ENCODE results near the gene TMIGD1. TPM values are rescaled to one million over a fixed set of nuclear protein-coding genes. Genes with fewer than 3 reads are reported as not detected.
A peak's percentile ranks its signal among the peaks of the same experiment; 100 is the strongest.

The TMIGD1 gene
- total and polyA plus RNA-seq, 2 experiments from 2014 or later, result not detected

DNA sequence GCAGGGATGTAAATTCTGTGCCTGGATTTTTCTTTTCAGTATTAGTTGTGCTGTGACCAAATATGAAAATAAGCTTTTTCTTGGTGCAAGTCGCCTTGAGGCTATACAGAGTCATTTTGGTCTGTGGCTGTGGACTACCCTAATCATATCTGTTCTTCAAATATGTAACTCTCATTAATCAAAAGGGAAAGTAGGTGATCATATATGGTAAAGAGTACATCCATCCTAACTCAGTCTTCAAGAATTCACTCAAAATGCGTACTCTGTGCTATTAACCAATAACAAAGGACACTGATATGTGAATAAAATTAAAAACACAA lies 47.4 kb upstream of the TMIGD1 start:
- ATAC-seq (no peak), DNase-seq (ENCODE audit: low spot score) (no peak)
- Histone ChIP-seq H3K4me1 (ENCODE audit: insufficient read depth) (peaks cover 58% of the 10 kb centered on the region), H3K4me3 (0 out of 2 replicates have a peak overlapping the region, but pooled peaks have one; percentile 11), H3K36me3 (ENCODE audit: insufficient read depth) (no peaks in the 10 kb centered on the region), H3K27ac (ENCODE audit: low read depth) (no peak overlapping the region), H3K9me2 (ENCODE audit: insufficient read depth) (no peaks in the 10 kb centered on the region), H3F3A (replicated peaks; ENCODE audit: low read depth) (no peaks in the 10 kb centered on the region), H4K20me1 (replicated peaks; ENCODE audit: insufficient read depth) (peaks cover 12% of the 10 kb centered on the region), H3K27me3 (ENCODE audit: insufficient read depth) (peaks cover 44% of the 10 kb centered on the region), H3K79me2 (replicated peaks; ENCODE audit: insufficient read depth) (peaks cover 50% of the 10 kb centered on the region), H3K4me2 (peak overlapping the region; percentile 87; the same call in 1 of the 2 replicates), H2AFZ (no peak overlapping the region)
- Mint-ChIP-seq H3K36me3 (ENCODE audit: low read depth) (peaks cover 8% of the 10 kb centered on the region), H3K27ac (no peak overlapping the region), H3K9me3 (no peaks in the 10 kb centered on the region), H3K4me1 (peaks cover 54% of the 10 kb centered on the region), H3K27me3 (ENCODE audit: insufficient read depth, low read depth, poor library complexity) (peaks cover 30% of the 10 kb centered on the region), H3K4me3 (peak overlapping the region; percentile 76; the same call in 2 of the 3 replicates)
- TF ChIP-seq, protein P1, sequence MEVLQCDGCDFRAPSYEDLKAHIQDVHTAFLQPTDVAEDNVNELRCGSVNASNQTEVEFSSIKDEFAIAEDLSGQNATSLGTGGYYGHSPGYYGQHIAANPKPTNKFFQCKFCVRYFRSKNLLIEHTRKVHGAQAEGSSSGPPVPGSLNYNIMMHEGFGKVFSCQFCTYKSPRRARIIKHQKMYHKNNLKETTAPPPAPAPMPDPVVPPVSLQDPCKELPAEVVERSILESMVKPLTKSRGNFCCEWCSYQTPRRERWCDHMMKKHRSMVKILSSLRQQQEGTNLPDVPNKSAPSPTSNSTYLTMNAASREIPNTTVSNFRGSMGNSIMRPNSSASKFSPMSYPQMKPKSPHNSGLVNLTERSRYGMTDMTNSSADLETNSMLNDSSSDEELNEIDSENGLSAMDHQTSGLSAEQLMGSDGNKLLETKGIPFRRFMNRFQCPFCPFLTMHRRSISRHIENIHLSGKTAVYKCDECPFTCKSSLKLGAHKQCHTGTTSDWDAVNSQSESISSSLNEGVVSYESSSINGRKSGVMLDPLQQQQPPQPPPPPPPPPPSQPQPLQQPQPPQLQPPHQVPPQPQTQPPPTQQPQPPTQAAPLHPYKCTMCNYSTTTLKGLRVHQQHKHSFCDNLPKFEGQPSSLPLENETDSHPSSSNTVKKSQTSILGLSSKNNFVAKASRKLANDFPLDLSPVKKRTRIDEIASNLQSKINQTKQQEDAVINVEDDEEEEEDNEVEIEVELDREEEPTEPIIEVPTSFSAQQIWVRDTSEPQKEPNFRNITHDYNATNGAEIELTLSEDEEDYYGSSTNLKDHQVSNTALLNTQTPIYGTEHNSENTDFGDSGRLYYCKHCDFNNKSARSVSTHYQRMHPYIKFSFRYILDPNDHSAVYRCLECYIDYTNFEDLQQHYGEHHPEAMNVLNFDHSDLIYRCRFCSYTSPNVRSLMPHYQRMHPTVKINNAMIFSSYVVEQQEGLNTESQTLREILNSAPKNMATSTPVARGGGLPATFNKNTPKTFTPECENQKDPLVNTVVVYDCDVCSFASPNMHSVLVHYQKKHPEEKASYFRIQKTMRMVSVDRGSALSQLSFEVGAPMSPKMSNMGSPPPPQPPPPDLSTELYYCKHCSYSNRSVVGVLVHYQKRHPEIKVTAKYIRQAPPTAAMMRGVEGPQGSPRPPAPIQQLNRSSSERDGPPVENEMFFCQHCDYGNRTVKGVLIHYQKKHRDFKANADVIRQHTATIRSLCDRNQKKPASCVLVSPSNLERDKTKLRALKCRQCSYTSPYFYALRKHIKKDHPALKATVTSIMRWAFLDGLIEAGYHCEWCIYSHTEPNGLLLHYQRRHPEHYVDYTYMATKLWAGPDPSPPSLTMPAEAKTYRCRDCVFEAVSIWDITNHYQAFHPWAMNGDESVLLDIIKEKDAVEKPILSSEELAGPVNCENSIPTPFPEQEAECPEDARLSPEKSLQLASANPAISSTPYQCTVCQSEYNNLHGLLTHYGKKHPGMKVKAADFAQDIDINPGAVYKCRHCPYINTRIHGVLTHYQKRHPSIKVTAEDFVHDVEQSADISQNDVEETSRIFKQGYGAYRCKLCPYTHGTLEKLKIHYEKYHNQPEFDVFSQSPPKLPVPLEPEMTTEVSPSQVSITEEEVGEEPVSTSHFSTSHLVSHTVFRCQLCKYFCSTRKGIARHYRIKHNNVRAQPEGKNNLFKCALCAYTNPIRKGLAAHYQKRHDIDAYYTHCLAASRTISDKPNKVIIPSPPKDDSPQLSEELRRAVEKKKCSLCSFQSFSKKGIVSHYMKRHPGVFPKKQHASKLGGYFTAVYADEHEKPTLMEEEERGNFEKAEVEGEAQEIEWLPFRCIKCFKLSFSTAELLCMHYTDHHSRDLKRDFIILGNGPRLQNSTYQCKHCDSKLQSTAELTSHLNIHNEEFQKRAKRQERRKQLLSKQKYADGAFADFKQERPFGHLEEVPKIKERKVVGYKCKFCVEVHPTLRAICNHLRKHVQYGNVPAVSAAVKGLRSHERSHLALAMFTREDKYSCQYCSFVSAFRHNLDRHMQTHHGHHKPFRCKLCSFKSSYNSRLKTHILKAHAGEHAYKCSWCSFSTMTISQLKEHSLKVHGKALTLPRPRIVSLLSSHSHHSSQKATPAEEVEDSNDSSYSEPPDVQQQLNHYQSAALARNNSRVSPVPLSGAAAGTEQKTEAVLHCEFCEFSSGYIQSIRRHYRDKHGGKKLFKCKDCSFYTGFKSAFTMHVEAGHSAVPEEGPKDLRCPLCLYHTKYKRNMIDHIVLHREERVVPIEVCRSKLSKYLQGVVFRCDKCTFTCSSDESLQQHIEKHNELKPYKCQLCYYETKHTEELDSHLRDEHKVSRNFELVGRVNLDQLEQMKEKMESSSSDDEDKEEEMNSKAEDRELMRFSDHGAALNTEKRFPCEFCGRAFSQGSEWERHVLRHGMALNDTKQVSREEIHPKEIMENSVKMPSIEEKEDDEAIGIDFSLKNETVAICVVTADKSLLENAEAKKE (CRISPR knock-in tag; IDR thresholded peaks at IDR 0.05), result no peak
- TF ChIP-seq CREB1 (CRISPR knock-in tag; IDR thresholded peaks at IDR 0.05; ENCODE audit: low read depth), result no peak

DNA sequence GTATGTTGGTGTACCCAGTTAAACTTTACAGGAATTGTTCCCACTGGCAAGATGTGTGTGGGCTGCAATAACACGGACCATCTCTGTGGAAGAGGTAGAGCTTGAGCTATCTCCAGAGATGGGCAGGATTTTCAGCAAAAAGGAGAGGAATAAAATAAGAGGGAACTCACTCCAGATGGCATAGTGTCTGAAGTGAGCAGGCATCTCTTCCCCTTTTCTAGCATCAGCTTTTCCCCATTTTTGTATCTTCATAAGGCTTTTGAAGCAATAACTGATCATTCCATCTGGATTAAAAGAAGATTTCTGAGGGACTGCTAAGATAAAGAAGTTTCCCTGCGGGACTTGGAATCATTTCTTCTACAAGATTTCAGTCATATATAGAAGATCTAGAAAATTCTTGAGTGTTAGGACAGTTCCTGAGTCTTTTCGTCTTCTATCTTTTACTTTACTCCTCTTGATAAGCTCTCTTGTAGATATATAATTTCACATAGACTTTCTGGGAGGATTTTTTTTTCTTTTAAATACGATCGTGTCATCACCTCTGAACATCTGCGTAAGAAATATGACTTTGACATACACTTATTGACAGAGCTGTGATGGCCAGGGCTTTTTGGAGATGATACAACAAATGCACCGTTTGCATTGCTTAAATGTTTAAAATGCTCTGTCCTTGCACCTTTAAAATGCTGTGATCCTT lies 46.9 kb upstream of the TMIGD1 start:
- peak overlapping the region; percentile 76 for H3K4me3 Mint-ChIP-seq
- Histone ChIP-seq H2AFZ (no peak overlapping the region), H3K79me2 (replicated peaks; ENCODE audit: insufficient read depth) (peaks cover 50% of the 10 kb centered on the region), H3K27me3 (ENCODE audit: insufficient read depth) (peaks cover 48% of the 10 kb centered on the region), H3K9me2 (ENCODE audit: insufficient read depth) (no peaks in the 10 kb centered on the region), H3K4me1 (ENCODE audit: insufficient read depth) (peaks cover 58% of the 10 kb centered on the region), H3K36me3 (ENCODE audit: insufficient read depth) (no peaks in the 10 kb centered on the region), H3K27ac (ENCODE audit: low read depth) (no peak overlapping the region), H3F3A (replicated peaks; ENCODE audit: low read depth) (no peaks in the 10 kb centered on the region), H3K4me3 (peak overlapping the region; percentile 61), H4K20me1 (replicated peaks; ENCODE audit: insufficient read depth) (peaks cover 12% of the 10 kb centered on the region), H3K4me2 (peak overlapping the region; percentile 87)
- no peaks in the 10 kb centered on the region for H3K9me3 Mint-ChIP-seq
- TF ChIP-seq POLR2AphosphoS5 (IDR thresholded peaks at IDR 0.05; ENCODE audit: low read depth) (no peak), JUNB (IDR thresholded peaks at IDR 0.05; ENCODE audit: unreplicated experiment) (no peak)
- H3K36me3 Mint-ChIP-seq (ENCODE audit: low read depth), result peaks cover 5% of the 10 kb centered on the region
- ATAC-seq (no peak), DNase-seq (ENCODE audit: low spot score) (no peak)
- H3K4me1 Mint-ChIP-seq, result peaks cover 58% of the 10 kb centered on the region
- no peak overlapping the region for H3K27ac Mint-ChIP-seq
- H3K27me3 Mint-ChIP-seq (ENCODE audit: insufficient read depth, low read depth, poor library complexity), result peaks cover 30% of the 10 kb centered on the region

Measured in GM23338 (cell line).